T-cell (primary cell): ENCODE data around the gene CACNB4. TPM values are rescaled to one million over a fixed set of nuclear protein-coding genes. Genes with fewer than 3 reads are reported as not detected.
"Not testable (repeated sequence)": the region's sequence is repeated elsewhere in the genome, so short reads cannot be mapped to it uniquely, and the experiment has no call there.

ENCODE experiments used
- ATAC-seq, 4 experiments: fragments of 200-7000 bp in 3 of 4; fragments of 150-1000 bp in 1 of 4; cut with Tn5 transposase; replicated peaks in 1 of 4; 1 replicate in 3 of 4; 2 replicates in 1 of 4; pipeline ENCODE4 v1.10.0; 2021; ENCODE audit warnings: moderate library complexity in 3 of 4, mild to moderate bottlenecking in 2 of 4, moderate number of reproducible peaks in 1 of 4
- CTCF ChIA-PET, 2 donors: fragments of 300-600 bp; sonication (Branson Sonifier 250); formaldehyde crosslinking; loops; one replicate each; lab custom pipeline; 2022; ENCODE audit warnings: antibody characterized with exemption in 2 of 2; lab: Charles Lee
- POLR2A ChIA-PET, 2 donors: fragments of 300-600 bp; sonication (Branson Sonifier 250); formaldehyde crosslinking; loops; one replicate each; lab custom pipeline; 2022; ENCODE audit warnings: antibody characterized with exemption in 2 of 2; lab: Charles Lee
- DNase-seq, 35 experiments: peaks; one replicate each; pipeline versions ENCODE4 v3.0.0 to v3.0.0-alpha.2; 2013 to 2023
- H3K27ac ChIP-seq: one replicate; pipeline ENCODE4 v1.5.1; 2013; ENCODE audit warnings: low read length
- H3K27me3 ChIP-seq, 2 experiments: replicated peaks in 1 of 2; 1 replicate in 1 of 2; 2 replicates in 1 of 2; pipeline versions ENCODE4 v1.6.1 to v1.7.0; 2013; ENCODE audit warnings: low read length in 1 of 2, mixed read lengths in 1 of 2; ENCODE audit not compliant: control insufficient read depth in 2 of 2, insufficient read depth in 2 of 2; ENCODE audit errors: extremely low read depth in 1 of 2
- H3K36me3 ChIP-seq, 2 donors: 1 replicate in 1 of 2; 2 replicates in 1 of 2; pipeline versions ENCODE4 v1.6.1 to v1.7.0; 2013; ENCODE audit warnings: low read length in 1 of 2; ENCODE audit not compliant: control insufficient read depth in 2 of 2, insufficient read depth in 1 of 2; ENCODE audit errors: extremely low read depth in 1 of 2
- H3K4me1 ChIP-seq, 2 experiments: 1 replicate in 1 of 2; 2 replicates in 1 of 2; pipeline versions ENCODE4 v1.6.1 to v1.7.0; 2013; ENCODE audit warnings: low read length in 2 of 2, mixed read lengths in 1 of 2; ENCODE audit not compliant: insufficient read depth in 2 of 2, control insufficient read depth in 1 of 2; ENCODE audit errors: extremely low read depth in 1 of 2
- H3K4me3 ChIP-seq, 2 donors: 1 replicate in 1 of 2; 2 replicates in 1 of 2; pipeline versions ENCODE4 v1.5.1 to v1.7.0; 2013; ENCODE audit warnings: mild to moderate bottlenecking in 2 of 2, low read length in 1 of 2, moderate library complexity in 1 of 2; ENCODE audit not compliant: control insufficient read depth in 1 of 2; ENCODE audit errors: extremely low read depth in 1 of 2
- H3K9me3 ChIP-seq: 2 replicates; pipeline ENCODE4 v1.7.0; 2013
- H3K27ac Mint-ChIP-seq, 2 donors: one replicate each; pipeline ENCODE4 v1.8.0; 2020 to 2021; ENCODE audit warnings: mild to moderate bottlenecking in 2 of 2, mixed read lengths in 2 of 2
- H3K27me3 Mint-ChIP-seq, 2 donors: one replicate each; pipeline ENCODE4 v1.8.0; 2021 to 2022; ENCODE audit warnings: mixed read lengths in 2 of 2
- H3K36me3 Mint-ChIP-seq: one replicate; pipeline ENCODE4 v1.8.0; 2021; ENCODE audit warnings: mixed read lengths
- H3K4me1 Mint-ChIP-seq, 3 donors: one replicate each; pipeline ENCODE4 v1.8.0; 2020 to 2022; ENCODE audit warnings: mixed read lengths in 3 of 3, mild to moderate bottlenecking in 1 of 3
- H3K4me3 Mint-ChIP-seq, 3 donors: one replicate each; pipeline ENCODE4 v1.8.0; 2020 to 2022; ENCODE audit warnings: mild to moderate bottlenecking in 3 of 3, mixed read lengths in 3 of 3, moderate library complexity in 3 of 3
- H3K9me3 Mint-ChIP-seq, 3 donors: one replicate each; pipeline ENCODE4 v1.8.0; 2020 to 2022; ENCODE audit warnings: mixed read lengths in 3 of 3
- WGBS: methylation state at CpG from one replicate; pipeline ENCODE4 v1.1.5; 2013; ENCODE audit warnings: missing lambda C conversion rate; ENCODE audit not compliant: insufficient coverage; 5-methylcytosine and 5-hydroxymethylcytosine counted together
- total RNA-seq, 35 experiments: library from RNA in 6 of 35; stranded (reverse) in 6 of 35; fragments of 120-200 nt in 1 of 35; gene quantifications; one replicate each; pipeline versions ENCODE4 v1.2.1 to v1.2.4 and lab custom pipeline; 2013 to 2026

CACNB4 gene
- total RNA-seq, 5 donors from 2014 or later (not counting 1 experiment from before 2014, with no cell fraction given) = 0.16 to 1.2 (median 0.47) TPM

- no peaks in the 10 kb centered on the region for H3K9me3 ChIP-seq
- ATAC-seq = no peak
- H3K9me3 Mint-ChIP-seq = no peaks in the 10 kb centered on the region
- no CpG with 5 or more reads among the region's 1 CpG for WGBS
- no peaks in the 10 kb centered on the region for H3K4me1 Mint-ChIP-seq
- ChIA-PET CTCF (no interaction called here), POLR2A (interaction anchor here (0.6 to 0.7 kb wide), 2 partner anchors 51 to 653 kb away, joined by 3 to 6 read pairs; no protein-coding TSS in a partner anchor)
- no peak overlapping the region for H3K27ac Mint-ChIP-seq
- no peaks in the 10 kb centered on the region for H3K27me3 ChIP-seq
- no peak overlapping the region for H3K27ac ChIP-seq
- H3K4me3 ChIP-seq = no peak overlapping the region
- peaks cover 3 to 43% of the 10 kb centered on the region in 2 donors for H3K36me3 ChIP-seq
- H3K4me1 ChIP-seq = no peaks in the 10 kb centered on the region
- H3K27me3 Mint-ChIP-seq = no peaks in the 10 kb centered on the region
- H3K4me3 Mint-ChIP-seq = no peak overlapping the region
- DNase-seq = no peak
- peaks cover 39% of the 10 kb centered on the region for H3K36me3 Mint-ChIP-seq
Observed at GRCh38 chr2:152120430-152120829, 21.6 kb upstream of the CACNB4 start.

- H3K4me1 Mint-ChIP-seq = no peaks in the 10 kb centered on the region
- H3K4me3 Mint-ChIP-seq = no peak overlapping the region
- H3K36me3 ChIP-seq = peaks cover 0 to 19% of the 10 kb centered on the region in 2 donors
- H3K9me3 Mint-ChIP-seq = no peaks in the 10 kb centered on the region
- H3K27ac ChIP-seq = no peak overlapping the region
- no peak for ATAC-seq
- ChIA-PET CTCF (interaction anchor here in 1 of 2 donors (0.6 kb wide), 1 partner anchor 260 kb away, joined by 3 read pairs; no protein-coding TSS in a partner anchor), POLR2A (no interaction called here)
- whole genome bisulfite sequencing = 100% methylated on average over 2 of the region's 3 CpGs
- no peak for DNase-seq
- H3K27ac Mint-ChIP-seq = no peak overlapping the region
- no peaks in the 10 kb centered on the region for H3K9me3 ChIP-seq
- H3K36me3 Mint-ChIP-seq = peaks cover 20% of the 10 kb centered on the region
- no peaks in the 10 kb centered on the region for H3K27me3 Mint-ChIP-seq
- H3K27me3 ChIP-seq = no peaks in the 10 kb centered on the region
- H3K4me1 ChIP-seq = no peaks in the 10 kb centered on the region
- no peak overlapping the region for H3K4me3 ChIP-seq
Observed at GRCh38 chr2:152115952-152116351, 17.1 kb upstream of the CACNB4 start.

- 100% methylated on average over 2 of the region's 3 CpGs for WGBS
- no peaks in the 10 kb centered on the region for H3K4me1 Mint-ChIP-seq
- DNase-seq (no peak), ATAC-seq (no peak)
- H3K36me3 Mint-ChIP-seq = peaks cover 12% of the 10 kb centered on the region
- ChIA-PET POLR2A (no interaction called here), CTCF (no interaction called here)
- H3K27ac Mint-ChIP-seq = no peak overlapping the region
- H3K9me3 Mint-ChIP-seq = no peaks in the 10 kb centered on the region
- no peak overlapping the region for H3K4me3 Mint-ChIP-seq
- H3K27ac ChIP-seq = no peak overlapping the region
- no peaks in the 10 kb centered on the region for H3K4me1 ChIP-seq
- no peaks in the 10 kb centered on the region for H3K9me3 ChIP-seq
- no peak overlapping the region for H3K4me3 ChIP-seq
- no peaks in the 10 kb centered on the region for H3K27me3 Mint-ChIP-seq
- H3K27me3 ChIP-seq = no peaks in the 10 kb centered on the region
- H3K36me3 ChIP-seq = peaks cover 0 to 5% of the 10 kb centered on the region in 2 donors
Observed at GRCh38 chr2:152114366-152114765, 15.5 kb upstream of the CACNB4 start.

GRCh38 chr2:152107140-152107539, 8.3 kb upstream of the CACNB4 start:
- H3K9me3 ChIP-seq, H3K4me1 Mint-ChIP-seq, ATAC-seq, DNase-seq, H3K4me3 ChIP-seq, H3K36me3 Mint-ChIP-seq, H3K4me1 ChIP-seq, H3K27ac ChIP-seq, H3K27ac Mint-ChIP-seq, H3K4me3 Mint-ChIP-seq, H3K9me3 Mint-ChIP-seq, H3K36me3 ChIP-seq: not testable (repeated sequence)
- WGBS = 100% methylated on average over 1 of the region's 13 CpGs
- ChIA-PET POLR2A (interaction anchor here in 1 of 2 donors (0.6 kb wide), 1 partner anchor 17 kb away, joined by 3 read pairs; no protein-coding TSS in a partner anchor), CTCF (interaction anchor here in 1 of 2 donors (0.7 kb wide), 1 partner anchor 8 kb away, joined by 4 read pairs; no protein-coding TSS in a partner anchor)
- H3K27me3 Mint-ChIP-seq = peaks cover 13 to 15% of the 10 kb centered on the region in 2 donors
- peaks cover 0 to 13% of the 10 kb centered on the region in 2 experiments for H3K27me3 ChIP-seq

DNA sequence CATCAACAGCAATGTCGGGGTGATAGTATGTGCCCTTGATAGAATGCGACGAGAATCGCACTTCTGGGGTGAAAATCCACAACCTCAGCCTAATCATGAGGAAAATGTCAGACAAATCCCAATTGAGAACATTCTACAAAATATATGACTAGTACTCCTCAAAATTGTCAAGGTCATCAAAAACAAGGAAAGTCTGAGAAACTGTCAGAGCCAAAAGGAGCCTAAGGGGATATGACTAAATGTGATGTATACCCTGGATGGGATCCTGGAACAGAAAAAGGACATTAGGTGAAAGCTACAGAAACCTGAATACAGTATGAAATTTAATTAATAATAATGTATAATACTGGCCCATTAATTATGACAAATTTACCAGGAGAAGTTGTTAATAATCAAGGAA, 7.6 kb upstream of the CACNB4 start:
- Histone ChIP-seq H3K27ac (no peak overlapping the region), H3K4me3 (no peak overlapping the region), H3K9me3 (no peaks in the 10 kb centered on the region), H3K4me1 (no peaks in the 10 kb centered on the region), H3K36me3 (no peaks in the 10 kb centered on the region), H3K27me3 (peaks cover 0 to 17% of the 10 kb centered on the region in 2 experiments)
- Mint-ChIP-seq H3K27ac (no peak overlapping the region), H3K27me3 (peaks cover 16 to 21% of the 10 kb centered on the region in 2 donors), H3K36me3 (no peaks in the 10 kb centered on the region), H3K4me3 (no peak overlapping the region), H3K9me3 (no peaks in the 10 kb centered on the region), H3K4me1 (no peaks in the 10 kb centered on the region)
- no peak for ATAC-seq
- WGBS = 82% methylated on average over 4 of the region's 4 CpGs
- POLR2A ChIA-PET = interaction anchor here in 1 of 2 donors (0.6 kb wide), 1 partner anchor 16 kb away, joined by 3 read pairs; no protein-coding TSS in a partner anchor
- DNase-seq = no peak
- CTCF ChIA-PET = interaction anchor here in 1 of 2 donors (0.7 kb wide), 1 partner anchor 9 kb away, joined by 4 read pairs; no protein-coding TSS in a partner anchor

GRCh38 chr2:152103271-152103670, 4.4 kb upstream of the CACNB4 start:
- Mint-ChIP-seq H3K9me3 (no peaks in the 10 kb centered on the region), H3K4me3 (no peak overlapping the region), H3K27me3 (peaks cover 33 to 42% of the 10 kb centered on the region in 2 donors), H3K36me3 (no peaks in the 10 kb centered on the region), H3K27ac (no peak overlapping the region), H3K4me1 (peaks cover 9 to 11% (median 9%) of the 10 kb centered on the region in 3 donors)
- H3K36me3 ChIP-seq = no peaks in the 10 kb centered on the region
- no peak for ATAC-seq
- CTCF ChIA-PET = interaction anchor here in 1 of 2 donors (0.7 kb wide), 1 partner anchor 565 kb away, joined by 5 read pairs; no protein-coding TSS in a partner anchor
- no peak for DNase-seq
- no CpG with 5 or more reads among the region's 3 CpGs for WGBS
- POLR2A ChIA-PET = no interaction called here
- no peaks in the 10 kb centered on the region for H3K9me3 ChIP-seq
- peaks cover 3 to 14% of the 10 kb centered on the region in 2 experiments for H3K4me1 ChIP-seq
- H3K4me3 ChIP-seq = no peak overlapping the region
- peaks cover 3 to 38% of the 10 kb centered on the region in 2 experiments for H3K27me3 ChIP-seq
- no peak overlapping the region for H3K27ac ChIP-seq
